GM12878 (cell line): ENCODE measurements around the gene WBP1L. TPM values are rescaled to one million over a fixed set of nuclear protein-coding genes. Genes with fewer than 3 reads are reported as not detected.

Experiments used
- ATAC-seq: fragments of 200-7000 bp; cut with Tn5 transposase; 3 replicates; pipeline ENCODE4 v1.9.1; 2020; ENCODE audit warnings: mild to moderate bottlenecking, moderate library complexity
- BruUV-seq: library from RNA; stranded (reverse); fragments of 400-500 nt; replicated peaks from 2 replicates; lab custom pipeline; 2021; lab: Mats Ljungman, UMichigan
- CTCF ChIA-PET: fragments of 300-600 bp; sonication (Branson Sonifier 250); formaldehyde crosslinking; extraction: SDS; loops from one replicate; lab custom pipeline; 2021; ENCODE audit warnings: inconsistent platforms; lab: Yijun Ruan, JAX
- POLR2A ChIA-PET: fragments of 350-600 bp; formaldehyde crosslinking; extraction: SDS; loops from one replicate; lab custom pipeline; 2021; ENCODE audit warnings: inconsistent platforms; lab: Charles Lee
- RAD21 ChIA-PET: fragments of 300-600 bp; sonication (Branson Sonifier 250); formaldehyde crosslinking; loops from one replicate; lab custom pipeline; 2023; ENCODE audit warnings: antibody characterized with exemption; ENCODE audit not compliant: unreplicated experiment; lab: Charles Lee
- SMC1A ChIA-PET: fragments of 300-600 bp; sonication (Branson Sonifier 250); formaldehyde crosslinking; loops from one replicate; lab custom pipeline; 2023; ENCODE audit not compliant: unreplicated experiment, uncharacterized antibody; lab: Charles Lee
- DNase-seq: peaks from one replicate; pipeline ENCODE4 v3.0.0-alpha.2; 2011; ENCODE audit warnings: low read depth, low spot score
- FAIRE-seq: peaks from 3 replicates; lab custom pipeline; 2011; peaks lifted over from hg19 to GRCh38; lab: Jason Lieb, UNC
- H2AFZ ChIP-seq: 2 replicates; pipeline ENCODE4 v1.6.0; 2011; ENCODE audit warnings: low read depth, low read length, control low read depth; ENCODE audit not compliant: control insufficient read depth
- H3K27ac ChIP-seq: 2 replicates; pipeline ENCODE4 v1.5.1; 2011; ENCODE audit warnings: control low read depth; ENCODE audit not compliant: control insufficient read depth, insufficient read depth
- H3K27me3 ChIP-seq, 2 experiments: replicated peaks in 1 of 2; 2 replicates each; pipeline versions ENCODE4 v1.6.0 to v1.6.1; 2011; ENCODE audit warnings: low read length in 1 of 2; ENCODE audit not compliant: control insufficient read depth in 2 of 2, insufficient read depth in 2 of 2
- H3K36me3 ChIP-seq, 2 experiments: 2 replicates each; pipeline ENCODE4 v1.5.1; 2011; ENCODE audit warnings: low read length in 1 of 2; ENCODE audit not compliant: control insufficient read depth in 2 of 2, insufficient read depth in 2 of 2
- H3K4me1 ChIP-seq: 2 replicates; pipeline ENCODE4 v1.6.1; 2011; ENCODE audit warnings: mild to moderate bottlenecking, low read length, moderate library complexity, mixed read lengths; ENCODE audit not compliant: control insufficient read depth, insufficient read depth
- H3K4me2 ChIP-seq: 2 replicates; pipeline ENCODE4 v1.6.0; 2011; ENCODE audit warnings: control low read depth; ENCODE audit not compliant: control insufficient read depth, insufficient read depth
- H3K4me3 ChIP-seq: fragments of 200-600 bp; sonication (generic); 2 replicates; pipeline ENCODE4 v1.5.1; 2016
- H3K79me2 ChIP-seq: 2 replicates; pipeline ENCODE4 v1.6.0; 2011; ENCODE audit warnings: low read length; ENCODE audit not compliant: control insufficient read depth, insufficient read depth
- H3K9ac ChIP-seq: 2 replicates; pipeline ENCODE4 v1.8.0; 2011; ENCODE audit warnings: low read length, control low read depth, mixed read lengths; ENCODE audit not compliant: control insufficient read depth, insufficient read depth
- H3K9me3 ChIP-seq: replicated peaks from 3 replicates; pipeline ENCODE4 v1.5.1; 2011; ENCODE audit warnings: mild to moderate bottlenecking, low read length; ENCODE audit not compliant: control insufficient read depth, insufficient read depth
- H4K20me1 ChIP-seq: 2 replicates; pipeline ENCODE4 v1.6.0; 2011; ENCODE audit not compliant: control insufficient read depth, insufficient read depth
- CTCF ChIP-seq, 3 experiments: IDR thresholded peaks in 2 of 3; conservative IDR thresholded peaks in 1 of 3; 2 replicates each; pipeline ENCODE4 v1.5.1; 2011; ENCODE audit warnings: low read depth in 3 of 3, low read length in 3 of 3, mild to moderate bottlenecking in 3 of 3, control low read depth in 2 of 3, moderate library complexity in 2 of 3, inconsistent platforms in 1 of 3, mixed read lengths in 1 of 3; ENCODE audit not compliant: control insufficient read depth in 2 of 3, insufficient read depth in 1 of 3; ENCODE audit errors: extremely low read depth in 1 of 3
- FOXM1 ChIP-seq: IDR thresholded peaks from 2 replicates; pipeline ENCODE4 v1.6.1; 2012; ENCODE audit warnings: low read depth, mild to moderate bottlenecking, inconsistent platforms, low read length, moderate library complexity
- MYC ChIP-seq: IDR thresholded peaks from 2 replicates; pipeline ENCODE4 v1.6.1; 2011; ENCODE audit warnings: mild to moderate bottlenecking, low read length, moderate library complexity, inconsistent platforms; ENCODE audit not compliant: insufficient read depth, insufficient replicate concordance, insufficient read length, severe bottlenecking
- SREBF1 ChIP-seq: IDR thresholded peaks from 2 replicates; pipeline ENCODE4 v1.6.1; 2012; ENCODE audit warnings: mild to moderate bottlenecking, low read length
- STAT3 ChIP-seq: IDR thresholded peaks from 2 replicates; pipeline ENCODE4 v1.6.1; 2011; ENCODE audit warnings: low read depth, low read length, improper control_type of control experiment
- ZNF217 ChIP-seq: fragments of 450-650 bp; IDR thresholded peaks from 2 replicates; pipeline ENCODE4 v1.6.1; 2017; ENCODE audit warnings: antibody characterized with exemption, mild to moderate bottlenecking
- WGBS: methylation state at CpG from one replicate; pipeline ENCODE4 v1.1.6; 2016; ENCODE audit warnings: low lambda C conversion rate; ENCODE audit not compliant: insufficient replicate concordance, insufficient coverage; ENCODE audit errors: missing lambda C conversion rate; 5-methylcytosine and 5-hydroxymethylcytosine counted together
- in situ Hi-C: fragments of 300-500 bp; cut with MboI; formaldehyde crosslinking; loops from 9 replicates; pipeline ENCODE4 v1.14.3; 2018; ENCODE audit warnings: mixed read lengths
- intact Hi-C: fragments of 100-400 bp; cut with micrococcal nuclease; formaldehyde crosslinking; loops from one replicate; pipeline ENCODE4 v1.14.2; 2022; ENCODE audit not compliant: unreplicated experiment
- polyA plus RNA-seq, 11 experiments: library from polyadenylated mRNA; depleted of rRNA in 4 of 11; unstranded in 6 of 11; stranded (reverse) in 5 of 11; fragments of >200 nt; fragmentation: Nextera tagmentation in 4 of 11; fragmentation: Illumina TruSeq in 1 of 11; extraction: Ambion mirVana in 4 of 11; extraction: Trizol in 1 of 11; gene quantifications; 1 replicate in 1 of 11; 2 replicates in 10 of 11; pipeline versions ENCODE4 v1.2.1 to v1.2.3, GENCODE V29; 2011 to 2016; ENCODE audit warnings: inconsistent platforms in 2 of 11, missing spikeins in 2 of 11, low read depth in 1 of 11
- total RNA-seq, 4 experiments: library from RNA; depleted of rRNA in 3 of 4; stranded (reverse); fragments of >200 nt in 3 of 4; fragmentation: Illumina TruSeq in 1 of 4; extraction: Trizol in 1 of 4; gene quantifications; 2 replicates each; pipeline versions ENCODE4 v1.2.1 to v1.2.3, GENCODE V29; 2013 to 2021

WBP1L gene
- total and polyA plus RNA-seq, 10 of the 15 experiments (the other 5 are each of a cell fraction or from before 2014, with no cell fraction given), result 3.7 to 18.8 (median 12.3) TPM

GRCh38 chr10:102781090-102781920 lies 37.6 kb downstream of the WBP1L start:
- DNase-seq (no peak), ATAC-seq (no peak), FAIRE-seq (no peak)
- in situ Hi-C loops (no loop called here), intact Hi-C loops (no loop called here)
- no peaks in the 10 kb centered on the region for H3K4me1 ChIP-seq
- H3K9me3 ChIP-seq, result no peaks in the 10 kb centered on the region
- H3K27me3 ChIP-seq, result no peaks in the 10 kb centered on the region
- SMC1A ChIA-PET, result interaction anchor here (0.6 kb wide), 1 partner anchor 39 kb away, joined by 3 read pairs; no protein-coding TSS in a partner anchor
- no peak overlapping the region for H3K4me2 ChIP-seq
- BruUV-seq, result no TSS peak
- 82% methylated on average over 8 of the region's 8 CpGs for WGBS
- POLR2A ChIA-PET, result interaction anchor here (0.6 kb wide), 1 partner anchor 204 kb away, joined by 3 read pairs; no protein-coding TSS in a partner anchor
- RAD21 ChIA-PET, result no interaction called here
- H3K27ac ChIP-seq, result no peak overlapping the region
- H3K79me2 ChIP-seq, result no peaks in the 10 kb centered on the region; the same call in none of the 2 replicates
- H3K4me3 ChIP-seq, result no peak overlapping the region
- no peak overlapping the region for H3K9ac ChIP-seq
- no peak for TF ChIP-seq ZNF217
- no peak for TF ChIP-seq STAT3
- TF ChIP-seq FOXM1, result no peak
- CTCF ChIA-PET, result interaction anchor here (0.8 to 1.1 kb wide), 2 partner anchors 8 to 27 kb away, joined by 3 read pairs; no protein-coding TSS in a partner anchor
- H2AFZ ChIP-seq, result no peak overlapping the region
- no peaks in the 10 kb centered on the region for H4K20me1 ChIP-seq
- peaks cover 0 to 6% of the 10 kb centered on the region in 2 experiments; a peak in 2 of 4 replicates for H3K36me3 ChIP-seq

GRCh38 chr10:102781921-102782557 lies 38.3 kb downstream of the WBP1L start:
- POLR2A ChIA-PET, result interaction anchor here (0.6 kb wide), 2 partner anchors 24 to 204 kb away, joined by 3 read pairs; no protein-coding TSS in a partner anchor
- RAD21 ChIA-PET, result no interaction called here
- no peaks in the 10 kb centered on the region for H4K20me1 ChIP-seq
- TF ChIP-seq SREBF1, result no peak
- TF ChIP-seq MYC, result no peak
- TF ChIP-seq CTCF (IDR thresholded peaks at IDR 0.05 in 2 of 3, conservative IDR thresholded peaks at IDR 0.05 in 1 of 3; ENCODE audit: control insufficient read depth in 2 of 3, extremely low read depth in 1 of 3, insufficient read depth in 1 of 3, low read depth in 3 of 3, low read length in 3 of 3), result no peak

More at GRCh38 chr10:102781921-102782557, 38.3 kb downstream of the WBP1L start:
- Histone ChIP-seq H3K4me2 (no peak overlapping the region), H2AFZ (no peak overlapping the region), H3K36me3 (peaks cover 0 to 4% of the 10 kb centered on the region in 2 experiments; a peak in 1 of 4 replicates), H3K4me1 (no peaks in the 10 kb centered on the region), H3K27me3 (no peaks in the 10 kb centered on the region), H3K4me3 (no peak overlapping the region), H3K27ac (no peak overlapping the region), H3K9ac (no peak overlapping the region), H3K9me3 (no peaks in the 10 kb centered on the region), H3K79me2 (no peaks in the 10 kb centered on the region; the same call in none of the 2 replicates)
- DNase-seq (no peak), FAIRE-seq (no peak), ATAC-seq (no peak)
- intact Hi-C loops, result no loop called here
- CTCF ChIA-PET, result interaction anchor here (0.8 kb wide), 1 partner anchor 28 kb away, joined by 3 read pairs; no protein-coding TSS in a partner anchor
- SMC1A ChIA-PET, result no interaction called here
- 99% methylated on average over 5 of the region's 6 CpGs for WGBS
- BruUV-seq, result no TSS peak
- in situ Hi-C loops, result no loop called here
